NCI-H82 treated with DMSO at 0.1 percent for 48 hours (cell line): Measurements from ENCODE around the gene STX16.

Experiments used
- DNase-seq: peaks from one replicate; lab custom pipeline; 2025; ENCODE audit not compliant: unreplicated experiment; lab: John Stamatoyannopoulos, UW

The STX16 gene

GRCh38 chr20:58650776-58651558 is at the start of gene STX16:
Gene STX16 (plus strand): TSS chr20:58651283. CDS start chr20:58652007, 724 bp downstream.
- DNase-seq: peak; percentile 78

- no peak for DNase-seq
Observed at GRCh38 chr20:58602124-58602523, 49.0 kb upstream of the STX16 start.

- DNase-seq: no peak
Observed at GRCh38 chr20:58603721-58604120, 47.4 kb upstream of the STX16 start.

GRCh38 chr20:58604128-58604881 is 46.8 kb upstream of the STX16 start:
- no peak for DNase-seq

GRCh38 chr20:58605292-58606065 is 45.6 kb upstream of the STX16 start:
- no peak for DNase-seq

GRCh38 chr20:58606184-58606583 is 44.9 kb upstream of the STX16 start:
- DNase-seq: no peak

- no peak for DNase-seq
Observed at GRCh38 chr20:58608096-58608840, 42.8 kb upstream of the STX16 start.

GRCh38 chr20:58609026-58609425 is 42.1 kb upstream of the STX16 start:
- DNase-seq: no peak

GRCh38 chr20:58610071-58610800 is 40.8 kb upstream of the STX16 start:
- DNase-seq: no peak

GRCh38 chr20:58610811-58611210 is 40.3 kb upstream of the STX16 start:
- no peak for DNase-seq

GRCh38 chr20:58611236-58612030 is 39.6 kb upstream of the STX16 start:
- DNase-seq: peak; percentile 55

GRCh38 chr20:58612121-58612691 is 38.9 kb upstream of the STX16 start:
- DNase-seq: no peak

GRCh38 chr20:58613061-58613854 is 37.8 kb upstream of the STX16 start:
- DNase-seq: no peak

- DNase-seq: no peak
Observed at GRCh38 chr20:58614366-58614765, 36.7 kb upstream of the STX16 start.

- DNase-seq: no peak
Observed at GRCh38 chr20:58614984-58615760, 35.9 kb upstream of the STX16 start.

- no peak for DNase-seq
Observed at GRCh38 chr20:58616411-58616810, 34.7 kb upstream of the STX16 start.

- no peak for DNase-seq
Observed at GRCh38 chr20:58617158-58617557, 33.9 kb upstream of the STX16 start.
